ENCODE data around the gene TFAP2A.

The TFAP2A gene

DNA sequence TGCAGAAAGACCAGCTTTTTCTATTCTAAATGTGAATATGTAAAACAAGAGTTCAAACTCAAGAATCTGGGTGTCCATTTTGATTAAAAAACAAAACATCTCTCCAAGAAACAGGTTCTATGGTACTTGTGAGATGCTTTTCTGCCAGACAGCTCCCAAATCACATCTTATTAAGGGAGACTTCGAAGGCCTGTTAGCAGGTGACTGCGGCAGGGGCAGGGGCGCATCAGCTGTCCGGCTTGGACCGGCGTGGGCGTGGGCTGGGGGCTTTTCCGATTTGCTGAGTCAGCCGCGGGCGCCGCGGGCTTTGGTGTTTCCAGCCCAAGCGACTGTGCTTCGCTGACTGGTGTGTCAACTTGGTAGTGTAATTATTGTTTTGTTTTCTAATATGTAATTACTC lies 32.6 kb downstream of the TFAP2A start:
- DNase-seq, result no peak

DNA sequence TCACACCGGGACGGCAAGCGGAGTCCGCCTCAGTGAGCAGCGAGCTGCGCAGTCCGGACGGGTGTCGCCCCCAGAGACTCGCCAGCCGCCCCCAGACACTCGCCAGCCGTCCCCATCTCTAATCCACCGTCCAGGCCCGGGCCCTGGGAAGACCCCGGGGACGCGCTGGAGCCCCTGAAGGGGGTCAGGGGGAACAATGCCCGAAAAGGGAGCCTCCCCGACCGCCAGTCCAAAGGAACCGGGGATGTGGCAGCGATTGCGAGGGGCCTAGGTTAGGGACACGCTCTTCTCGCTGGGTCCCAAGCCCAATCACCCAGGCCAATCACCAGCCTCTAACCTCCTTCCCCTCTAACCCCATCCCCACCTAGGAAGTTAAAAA lies 33.1 kb downstream of the TFAP2A start:
- DNase-seq, result no peak

DNA sequence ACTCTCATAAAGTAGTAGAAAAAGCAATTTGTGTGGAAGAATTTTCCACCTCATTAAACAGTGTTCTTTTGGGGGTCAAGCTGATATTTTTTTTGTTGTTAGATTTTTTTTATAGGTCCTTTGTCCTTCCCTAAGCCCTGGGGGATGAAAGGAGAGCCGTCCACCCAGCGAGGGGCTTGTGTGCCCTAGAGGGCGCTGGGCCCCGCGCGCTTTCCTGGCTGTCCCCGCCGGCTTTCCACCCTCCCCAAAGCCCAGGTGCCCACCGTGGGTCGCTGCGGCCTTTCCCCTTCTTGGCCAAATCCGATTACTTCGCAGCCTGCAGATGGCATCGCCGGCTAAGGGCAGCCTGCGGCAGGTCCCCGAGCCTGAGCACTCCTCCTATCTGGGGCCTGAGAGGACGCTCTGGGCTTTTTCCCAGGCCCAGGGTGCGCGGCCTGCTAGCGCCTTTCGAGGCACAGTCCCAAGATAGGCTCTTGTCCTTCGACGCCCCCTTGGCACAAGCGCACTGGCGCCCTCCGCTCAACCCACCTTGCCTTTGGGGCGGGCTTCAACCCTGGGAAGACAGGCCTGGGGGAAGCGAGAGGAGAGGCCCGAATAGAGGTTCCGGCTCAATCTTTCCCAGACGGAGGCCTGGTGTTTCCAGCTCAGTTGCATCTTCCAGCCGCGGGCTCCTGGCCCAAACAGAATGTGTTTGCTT lies 33.6 kb downstream of the TFAP2A start:
- no peak for DNase-seq

DNA sequence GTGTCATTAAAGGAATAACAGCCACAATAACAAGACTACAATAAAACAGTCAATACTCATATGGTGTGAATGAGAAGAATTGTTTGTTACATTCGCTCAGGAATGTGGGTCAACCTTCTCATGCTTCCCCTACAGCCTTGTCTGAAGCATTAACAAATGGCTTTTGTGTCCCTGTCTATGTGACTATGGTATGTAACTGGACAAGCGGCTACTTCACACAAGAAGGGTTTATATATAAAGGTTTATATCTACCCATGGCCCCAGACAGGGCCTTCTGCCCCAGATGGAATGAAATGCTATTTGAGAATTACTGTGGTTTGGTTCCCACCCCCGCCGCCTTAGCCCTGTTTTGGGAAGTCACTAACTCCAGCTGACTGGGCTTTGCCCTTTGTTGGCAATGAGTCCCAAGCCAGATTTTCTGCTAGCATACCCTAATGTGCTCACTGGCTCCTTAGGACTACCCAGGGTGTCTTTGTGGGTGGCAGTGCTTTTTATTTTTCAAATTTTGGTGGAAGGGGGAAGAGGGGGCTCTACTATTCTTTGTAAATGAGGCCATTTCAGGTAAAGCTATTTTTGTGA lies 39.4 kb downstream of the TFAP2A start:
- DNase-seq, result no peak

DNA sequence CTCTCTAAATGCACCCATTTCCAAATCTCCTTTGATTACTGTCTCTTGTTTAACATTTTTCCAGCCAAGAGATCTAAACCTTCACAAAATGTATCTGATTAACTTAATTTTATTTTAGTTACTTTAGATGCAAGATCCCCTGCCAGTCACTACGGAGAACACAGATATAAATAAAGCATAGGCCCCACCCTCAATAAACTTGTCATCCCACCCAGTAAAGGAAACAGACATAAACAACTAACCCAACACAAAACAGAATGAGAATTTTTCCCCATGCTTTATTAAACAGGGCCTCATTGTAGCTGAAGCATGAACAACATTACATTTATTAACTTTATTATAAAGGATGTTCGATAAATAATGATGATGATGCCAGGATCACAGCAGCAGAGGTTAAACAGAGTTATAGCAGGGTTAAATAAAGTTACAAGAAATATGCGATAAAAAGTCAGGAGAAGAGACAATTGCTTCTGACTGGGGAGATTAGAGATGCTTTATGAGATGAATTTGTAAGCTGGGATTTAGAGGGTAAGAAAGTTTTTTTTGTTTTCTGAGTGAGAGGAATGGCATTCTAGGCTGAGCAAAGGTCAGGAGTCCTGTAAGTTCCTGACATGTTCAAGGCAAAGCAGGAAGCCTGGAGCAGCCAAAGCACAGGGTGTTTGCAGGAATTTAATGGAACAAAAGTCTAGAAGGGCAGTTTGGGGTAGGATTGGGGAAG lies 41.1 kb downstream of the TFAP2A start:
- DNase-seq, result no peak

DNA sequence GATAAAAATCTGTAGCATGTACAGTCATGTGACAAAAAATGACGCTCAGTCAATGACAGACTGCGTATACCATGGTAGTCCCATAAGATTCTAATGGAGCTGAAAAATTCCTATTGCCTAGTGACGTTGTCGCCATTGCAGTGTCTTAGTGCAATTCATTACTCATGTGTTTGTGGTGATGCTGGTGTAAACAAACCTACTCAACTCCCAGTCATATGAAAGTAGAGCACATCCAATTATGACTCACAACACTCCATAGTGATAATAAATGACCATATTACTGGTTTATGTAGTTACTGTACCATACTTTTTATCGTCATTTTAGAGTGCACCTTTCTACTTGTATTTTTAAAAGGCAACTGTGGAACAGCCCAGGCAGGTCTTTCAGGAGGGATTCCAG lies 45.0 kb downstream of the TFAP2A start:
- DNase-seq, result no peak

DNA sequence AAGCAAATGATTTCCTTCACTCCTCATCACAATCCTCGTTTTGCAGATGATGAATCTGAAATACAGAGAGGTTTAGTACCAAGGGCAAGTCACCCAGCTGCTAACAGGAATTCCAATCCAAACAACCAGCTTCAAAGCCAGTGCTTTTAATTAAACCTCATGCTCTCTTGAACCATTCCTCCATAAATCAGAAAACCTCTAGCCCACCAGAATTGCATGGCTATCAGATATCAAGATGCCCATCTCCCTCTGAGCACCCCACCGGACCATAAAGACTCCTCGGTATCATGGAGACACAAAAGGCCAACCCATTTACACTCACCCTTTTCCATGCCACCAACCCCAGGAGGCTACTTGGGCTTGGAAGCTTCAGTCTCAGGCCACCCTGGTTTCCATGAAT lies 46.0 kb downstream of the TFAP2A start:
- no peak for DNase-seq

DNA sequence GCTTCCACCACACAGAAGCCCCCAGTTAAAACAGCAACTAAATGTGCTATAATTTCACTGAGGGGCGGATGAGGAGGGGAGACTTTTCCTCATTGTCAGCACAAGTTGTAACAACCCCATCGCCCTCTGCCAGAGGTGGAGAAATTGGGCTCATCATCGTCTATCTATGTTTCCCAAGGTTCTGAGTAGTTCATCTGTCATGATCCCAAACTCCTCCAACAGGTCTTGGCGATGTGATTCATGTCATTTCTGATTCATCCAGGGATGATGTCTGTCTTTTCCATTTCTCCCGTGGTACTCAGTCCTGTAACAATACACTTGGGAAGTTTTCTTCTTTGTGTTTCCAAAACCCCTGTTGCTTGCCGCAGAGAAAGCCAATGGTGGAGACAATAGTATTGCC lies 51.0 kb downstream of the TFAP2A start:
- no peak for DNase-seq

DNA sequence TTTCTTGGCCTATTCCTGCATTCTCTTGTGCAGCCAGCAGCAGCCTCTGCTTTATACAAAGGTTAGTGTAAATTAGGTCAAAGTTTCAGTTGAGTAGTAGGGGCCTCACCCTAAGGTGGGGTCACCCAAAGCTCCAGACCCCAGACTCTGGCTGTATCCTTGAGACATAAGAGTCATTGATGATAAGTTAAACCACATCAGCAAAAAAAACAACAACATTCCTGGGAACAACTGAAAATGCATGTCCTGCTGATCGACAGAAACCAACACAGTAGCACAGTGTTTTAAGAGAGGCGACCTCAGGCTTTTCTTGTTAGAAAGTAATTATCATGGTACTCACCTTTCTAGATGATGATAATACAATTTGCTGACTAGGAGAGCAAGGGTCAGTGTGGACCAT lies 52.6 kb downstream of the TFAP2A start:
- DNase-seq, result no peak

DNA sequence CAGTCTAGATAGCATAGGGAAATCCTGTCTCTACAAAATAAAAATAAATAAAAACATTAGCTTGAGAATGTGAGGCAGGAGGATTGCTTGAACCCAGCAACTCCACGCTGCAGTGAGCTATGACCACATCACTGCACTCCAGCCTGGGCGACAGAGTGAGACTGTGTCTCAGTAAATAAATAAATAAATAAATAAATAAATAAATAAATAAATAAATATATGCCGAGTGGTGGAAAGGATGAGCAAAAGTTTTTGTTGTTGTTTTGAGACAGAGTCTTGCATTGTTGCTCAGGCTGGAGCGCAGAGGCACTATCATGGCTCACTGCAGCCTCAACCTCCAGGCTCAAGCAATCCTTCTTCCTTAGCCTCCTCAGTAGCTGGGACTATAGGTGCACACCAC lies 53.4 kb downstream of the TFAP2A start:
- DNase-seq, result no peak

DNA sequence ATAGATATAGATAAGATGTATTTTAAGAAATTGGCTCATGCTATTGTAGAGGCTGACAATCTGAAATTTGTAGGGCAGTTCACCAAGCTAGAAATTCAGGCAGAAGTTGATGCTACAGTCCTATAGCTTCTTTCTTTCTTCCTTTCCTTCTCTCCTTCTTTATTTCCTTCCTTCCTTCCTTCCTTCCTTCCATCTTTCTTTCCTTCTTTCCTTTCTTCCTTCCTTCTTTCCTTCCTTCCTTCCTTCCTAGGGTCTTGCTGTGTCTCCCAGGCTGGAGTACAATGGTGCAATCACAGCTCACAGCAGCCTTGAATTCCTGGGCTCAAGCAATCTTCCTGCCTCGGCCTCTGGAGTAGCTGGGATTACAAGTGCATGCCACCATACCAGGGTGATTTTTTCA lies 55.3 kb downstream of the TFAP2A start:
- DNase-seq, result no peak

DNA sequence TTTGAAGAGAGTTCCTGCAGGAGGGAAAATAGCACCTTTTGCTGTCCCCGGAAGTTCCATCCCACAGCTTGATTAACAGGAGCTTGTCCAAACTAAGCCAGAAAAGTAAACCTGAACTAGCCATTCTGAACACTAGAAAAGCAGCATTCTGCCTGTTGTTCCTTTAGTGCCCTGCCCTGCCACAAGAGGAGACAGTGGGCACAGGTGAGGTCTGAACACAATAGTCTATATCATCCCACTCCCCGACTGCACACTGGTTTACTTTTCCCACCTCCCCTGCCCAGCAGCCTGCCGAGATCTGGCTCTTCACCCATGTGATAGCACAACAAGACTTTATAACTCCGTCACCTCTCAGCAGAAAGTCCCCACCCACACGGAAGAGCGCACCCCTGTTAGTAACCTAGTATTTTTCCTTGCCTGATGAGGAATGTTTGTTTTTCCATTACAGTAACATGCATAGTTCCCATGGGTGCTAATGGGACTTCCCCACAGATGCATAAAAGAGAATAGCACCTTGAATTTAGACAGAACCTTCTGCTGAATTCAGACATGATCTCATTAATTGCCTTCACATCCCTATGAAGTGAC lies 59.7 kb downstream of the TFAP2A start:
- peak; percentile 23 for DNase-seq

DNA sequence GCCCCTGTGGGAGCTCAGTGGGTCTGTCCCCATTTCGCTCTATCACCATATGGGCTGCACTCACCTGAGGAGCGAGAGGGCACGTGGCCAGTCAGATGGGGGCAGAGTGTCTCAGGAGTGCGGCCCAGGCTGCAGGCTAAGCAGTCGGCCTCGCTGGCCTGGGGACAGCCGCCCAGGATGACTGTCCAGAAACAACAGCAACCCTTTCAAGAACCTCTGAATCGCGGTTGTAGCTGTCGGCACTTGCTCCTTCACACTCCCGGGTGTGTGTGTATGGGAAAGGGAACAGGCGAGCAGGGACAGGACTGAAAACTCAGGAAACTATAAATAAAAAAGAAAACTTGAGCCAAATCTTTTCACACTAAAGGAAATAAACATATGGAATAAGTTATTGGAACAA lies 63.1 kb downstream of the TFAP2A start:
- DNase-seq, result no peak

DNA sequence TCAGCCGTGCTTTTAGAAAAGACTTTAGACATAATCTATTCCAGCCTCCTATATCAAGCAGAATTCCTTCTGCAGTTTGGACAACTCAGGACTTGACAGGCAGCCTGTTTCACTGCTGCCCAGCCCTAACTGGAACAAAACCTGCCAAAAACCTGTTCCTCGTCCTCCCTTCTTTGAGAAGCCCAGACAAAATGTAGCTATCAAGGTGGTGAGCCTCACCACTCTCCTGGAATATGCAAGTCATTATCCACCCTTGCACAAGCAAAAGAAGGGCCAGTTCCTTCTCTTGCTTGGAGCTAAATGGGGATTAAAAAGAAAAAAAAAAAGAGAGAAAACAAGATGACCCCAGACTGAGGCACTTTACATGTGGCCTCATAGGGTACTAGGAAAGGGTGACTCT lies 64.2 kb downstream of the TFAP2A start:
- DNase-seq, result no peak

DNA sequence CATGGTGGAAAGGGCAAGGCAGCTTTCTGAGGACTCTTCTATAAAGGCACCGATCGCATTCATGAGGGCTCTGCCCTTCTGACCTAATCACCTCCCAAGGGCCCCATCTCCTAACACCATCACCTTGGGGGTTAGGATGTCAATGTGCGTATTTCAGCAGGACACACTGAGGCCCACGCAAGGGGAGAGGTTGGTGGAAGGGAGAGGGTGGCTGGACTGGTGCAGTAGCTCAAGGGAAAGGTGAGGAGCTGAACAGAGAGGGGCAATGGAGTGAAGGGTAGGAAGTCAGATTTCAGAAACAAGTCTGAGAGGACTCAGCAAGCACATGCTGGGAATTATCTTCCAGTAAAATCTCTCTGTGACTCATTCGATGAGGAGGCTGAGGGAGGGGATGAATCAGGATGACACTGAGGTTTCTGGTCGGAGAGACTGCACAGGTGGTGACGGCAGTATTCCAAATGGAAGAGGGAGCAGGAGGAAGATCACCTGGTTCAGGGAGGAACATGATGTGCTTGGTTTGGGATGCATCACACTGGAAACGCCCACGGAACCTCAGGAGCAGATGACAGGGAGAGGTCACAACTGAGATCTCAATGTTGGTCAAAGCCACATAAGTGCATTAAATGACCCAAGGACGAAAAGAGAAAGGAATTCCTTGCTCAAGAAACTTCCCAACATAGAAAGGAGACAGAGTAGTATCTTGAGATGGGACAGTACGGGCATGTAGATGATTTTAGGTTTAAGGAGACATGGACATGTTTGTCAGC lies 67.1 kb downstream of the TFAP2A start:
- no peak for DNase-seq

All from NCI-H1436 (cell line).